ENCODE results near the gene TPD52L1. TPM values are rescaled to one million over a fixed set of nuclear protein-coding genes. Genes with fewer than 3 reads are reported as not detected.

The TPD52L1 gene
- total RNA-seq (2013; cell fraction: nucleolus; rRNA removed) = not detected in 2 replicates
- 0.17 TPM in 1 of 2 replicates, not detected in the other for total RNA-seq (2014; rRNA removed)
- total RNA-seq (2014; rRNA removed; fragmentation: Illumina TruSeq; extraction: Trizol) = not detected in 2 replicates
- 0.21 and 0.28 TPM in 2 replicates for total RNA-seq (2021)
- not detected for polyA plus RNA-seq (2011; ENCODE audit: low read depth)
- polyA plus RNA-seq (2011; rRNA removed) = 2.6 and 3.3 TPM in 2 replicates
- 2.3 and 2.6 TPM in 2 replicates for polyA plus RNA-seq (2011; cell fraction: cytosol; rRNA removed)
- 2.2 and 2.7 TPM in 2 replicates for polyA plus RNA-seq (2011; cell fraction: nucleus; rRNA removed)
- polyA plus RNA-seq (2012) = 0.21 TPM in 1 of 2 replicates, not detected in the other
- 0.03 TPM in 1 of 2 replicates, not detected in the other for polyA plus RNA-seq (2014; fragmentation: Illumina TruSeq; extraction: Trizol)
- polyA plus RNA-seq (2014; fragmentation: Nextera tagmentation; extraction: Ambion mirVana) = under 1 TPM; 0.09 to 0.16 TPM
- 0.12 and 0.14 TPM in 2 replicates for polyA plus RNA-seq (2014; rRNA removed)
- polyA plus RNA-seq (2016; fragmentation: Nextera tagmentation; extraction: Ambion mirVana) = not detected
- 0.31 and 0.51 TPM in 2 replicates for polyA minus RNA-seq (2011; rRNA and poly(A)+ RNA removed)
- polyA minus RNA-seq (2011; cell fraction: cytosol; rRNA and poly(A)+ RNA removed) = 0.94 TPM in 1 of 2 replicates, not detected in the other
- polyA minus RNA-seq (2011; cell fraction: nucleus; rRNA and poly(A)+ RNA removed) = 0.85 and 0.96 TPM in 2 replicates
- percentile 5 among the genes with signal in this experiment for Bru-seq, nascent RNA
- percentile 8 among the genes with signal in this experiment for BruChase-seq, experiment 1, labeled RNA remaining after a 6-hour chase
- BruChase-seq, experiment 2, labeled RNA remaining after a 2-hour chase = percentile 16 among the genes with signal in this experiment
- long read RNA-seq, experiment 1, transcript TPD52L1-202 (5 exons, 2,147 nt) = major isoform, 5 of 9 reads
- long read RNA-seq, experiment 1, partial matches to known transcripts = 0 of 9 reads
- long read RNA-seq, experiment 1, other reads (novel, unspliced or antisense) = 0 of 9 reads
- long read RNA-seq, experiment 2, transcript TPD52L1-202 (5 exons, 2,147 nt) = major isoform, 33 of 74 reads
- long read RNA-seq, experiment 2, transcript TPD52L1-203 (6 exons, 1,308 nt) = minor isoform, 8 of 74 reads
- long read RNA-seq, experiment 2, transcript TPD52L1-213 (7 exons, 2,356 nt) = minor isoform, 18 of 74 reads
- long read RNA-seq, experiment 2, partial matches to known transcripts = 1 of 74 reads
- long read RNA-seq, experiment 2, other reads (novel, unspliced or antisense) = 6 of 74 reads

DNA sequence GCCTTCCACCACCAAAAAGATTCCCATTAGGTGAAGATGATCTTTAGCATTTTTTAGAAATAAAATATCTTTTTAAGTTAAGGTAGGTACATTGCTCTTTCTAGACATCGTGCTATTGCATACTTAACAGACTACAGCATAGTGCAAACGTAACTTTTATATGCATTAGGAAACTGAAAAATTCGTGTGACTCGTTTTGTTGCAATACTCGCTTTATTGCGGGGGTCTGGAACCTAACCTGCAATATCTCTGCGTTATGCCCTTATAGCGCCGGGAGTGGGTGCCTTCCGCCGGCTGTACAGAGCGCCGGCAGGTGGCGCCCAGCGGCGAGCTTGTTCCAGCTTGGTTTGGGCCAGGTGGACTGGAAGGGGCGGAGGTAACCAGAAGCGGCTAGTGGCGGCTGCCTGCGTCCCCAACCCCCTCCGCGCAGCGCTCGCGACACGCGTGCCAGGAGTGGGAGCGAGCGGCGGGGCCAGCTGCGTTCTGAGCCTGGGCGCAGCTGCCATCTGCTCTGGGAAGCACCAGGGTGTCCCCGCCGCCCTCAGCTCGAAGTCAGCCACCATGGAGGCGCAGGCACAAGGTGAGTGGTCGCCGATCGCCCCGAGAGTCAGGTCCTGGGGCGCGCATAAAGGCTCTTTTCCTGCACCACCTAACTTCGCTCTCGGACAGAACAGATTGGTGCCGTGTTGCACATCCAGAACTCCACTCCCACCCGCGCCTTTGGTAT is at the start of gene TPD52L1:
Gene TPD52L1, plus strand, starts transcription at position 383 of the 727 bp plus-strand sequence. Its CDS starts 179 bp downstream, at position 562.
- FAIRE-seq (no peak), DNase-seq (ENCODE audit: low read depth, low spot score) (no peak), ATAC-seq (peak; percentile 99)
- H3K79me2 ChIP-seq (ENCODE audit: control insufficient read depth, insufficient read depth, low read length) = no peaks in the 10 kb centered on the region
- TF ChIP-seq ETV6 (conservative IDR thresholded peaks at IDR 0.05 in 1 of 2, IDR thresholded peaks at IDR 0.05 in 1 of 2; ENCODE audit: borderline replicate concordance in 1 of 2, low read depth in 1 of 2) (no peak), KLF5 (IDR thresholded peaks at IDR 0.05; ENCODE audit: partially characterized antibody) (no peak), RAD21 (IDR thresholded peaks at IDR 0.05; ENCODE audit: insufficient read depth, low read depth, low read length) (peak; percentile 32; the same call in 1 of the 2 replicates), MTA3 (IDR thresholded peaks at IDR 0.05; ENCODE audit: borderline replicate concordance, low read length) (no peak), TCF3 (IDR thresholded peaks at IDR 0.05; ENCODE audit: borderline replicate concordance, insufficient read depth, low read depth, low read length) (0 out of 2 replicates have a peak, but pooled peaks have one; percentile 68), KDM1A (IDR thresholded peaks at IDR 0.05; ENCODE audit: borderline replicate concordance) (no peak), SMC3 (IDR thresholded peaks at IDR 0.05; ENCODE audit: borderline replicate concordance, low read length) (peak; percentile 39; the same call in 1 of the 2 replicates), YY1 (IDR thresholded peaks at IDR 0.05; ENCODE audit: low read depth, low read length) (0 out of 2 replicates have a peak, but pooled peaks have one; percentile 15), BHLHE40 (IDR thresholded peaks at IDR 0.05; ENCODE audit: borderline replicate concordance in 1 of 2, low read depth in 2 of 2, low read length in 1 of 2) (peak in 1 of 2 experiments; percentile 40; a peak in 1 of 4 replicates)
- TF ChIP-seq, protein P1, sequence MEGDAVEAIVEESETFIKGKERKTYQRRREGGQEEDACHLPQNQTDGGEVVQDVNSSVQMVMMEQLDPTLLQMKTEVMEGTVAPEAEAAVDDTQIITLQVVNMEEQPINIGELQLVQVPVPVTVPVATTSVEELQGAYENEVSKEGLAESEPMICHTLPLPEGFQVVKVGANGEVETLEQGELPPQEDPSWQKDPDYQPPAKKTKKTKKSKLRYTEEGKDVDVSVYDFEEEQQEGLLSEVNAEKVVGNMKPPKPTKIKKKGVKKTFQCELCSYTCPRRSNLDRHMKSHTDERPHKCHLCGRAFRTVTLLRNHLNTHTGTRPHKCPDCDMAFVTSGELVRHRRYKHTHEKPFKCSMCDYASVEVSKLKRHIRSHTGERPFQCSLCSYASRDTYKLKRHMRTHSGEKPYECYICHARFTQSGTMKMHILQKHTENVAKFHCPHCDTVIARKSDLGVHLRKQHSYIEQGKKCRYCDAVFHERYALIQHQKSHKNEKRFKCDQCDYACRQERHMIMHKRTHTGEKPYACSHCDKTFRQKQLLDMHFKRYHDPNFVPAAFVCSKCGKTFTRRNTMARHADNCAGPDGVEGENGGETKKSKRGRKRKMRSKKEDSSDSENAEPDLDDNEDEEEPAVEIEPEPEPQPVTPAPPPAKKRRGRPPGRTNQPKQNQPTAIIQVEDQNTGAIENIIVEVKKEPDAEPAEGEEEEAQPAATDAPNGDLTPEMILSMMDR (IDR thresholded peaks at IDR 0.05 in 2 of 3, conservative IDR thresholded peaks at IDR 0.05 in 1 of 3; ENCODE audit: control insufficient read depth in 2 of 3, extremely low read depth in 1 of 3, insufficient read depth in 1 of 3, low read depth in 3 of 3, low read length in 3 of 3) = peak; percentile 70 to 93 (median 76)
- WGBS (ENCODE audit: insufficient coverage, insufficient replicate concordance, low lambda C conversion rate, missing lambda C conversion rate) = 2% methylated on average over 46 of the region's 47 CpGs
- no peaks in the 10 kb centered on the region for H3K4me1 ChIP-seq (ENCODE audit: control insufficient read depth, insufficient read depth, low read length)
- H3K4me3 ChIP-seq = no peak within 1 kb of the TSS
- intact Hi-C loops (cut with micrococcal nuclease; ENCODE audit: unreplicated experiment) = loop anchor here (10.0 kb wide), 1 partner anchor 611 kb away; no protein-coding TSS in a partner anchor
- peak within 1 kb of the TSS; percentile 41 for H2AFZ ChIP-seq (ENCODE audit: control insufficient read depth, low read depth, low read length)
- H3K27ac ChIP-seq (ENCODE audit: control insufficient read depth, insufficient read depth) = no peak within 1 kb of the TSS
- peaks cover 0 to 10% of the 10 kb centered on the region in 2 experiments; a peak in 3 of 4 replicates for H3K27me3 ChIP-seq (replicated peaks in 1 of 2; ENCODE audit: control insufficient read depth in 2 of 2, insufficient read depth in 2 of 2, low read length in 1 of 2)
- no peaks in the 10 kb centered on the region for H3K36me3 ChIP-seq (ENCODE audit: control insufficient read depth in 2 of 2, insufficient read depth in 2 of 2, low read length in 1 of 2)
- ChIA-PET SMC1A (ENCODE audit: uncharacterized antibody, unreplicated experiment) (no interaction called here), POLR2A (no interaction called here), RAD21 (ENCODE audit: unreplicated experiment) (no interaction called here), CTCF (interaction anchor here (0.5 to 1.6 kb wide), 9 partner anchors 9 to 283 kb away, joined by 3 to 6 read pairs (median 3); no protein-coding TSS in a partner anchor)
- H4K20me1 ChIP-seq (ENCODE audit: control insufficient read depth, insufficient read depth) = no peaks in the 10 kb centered on the region
- BruUV-seq (replicated peaks) = no TSS peak
- no peak within 1 kb of the TSS for H3K9ac ChIP-seq (ENCODE audit: control insufficient read depth, insufficient read depth, low read length)
- peak within 1 kb of the TSS; percentile 90 for H3K4me2 ChIP-seq (ENCODE audit: control insufficient read depth, insufficient read depth)
- H3K9me3 ChIP-seq (replicated peaks; ENCODE audit: control insufficient read depth, insufficient read depth, low read length) = no peaks in the 10 kb centered on the region; the same call in 2 of the 3 replicates
- in situ Hi-C loops (cut with MboI) = loop anchor here (25.0 kb wide), 1 partner anchor 609 kb away; no protein-coding TSS in a partner anchor

Data from GM12878 (cell line).